H1 (cell line): ENCODE measurements around the gene IL6ST. TPM values are rescaled to one million over a fixed set of nuclear protein-coding genes. Genes with fewer than 3 reads are reported as not detected.

Experiments used
- CTCF ChIA-PET: fragments of 300-600 bp; sonication (Branson Sonifier 250); formaldehyde crosslinking; loops from one replicate; lab custom pipeline; 2021; ENCODE audit not compliant: partially characterized antibody; lab: Charles Lee
- POLR2A ChIA-PET: fragments of 300-600 bp; sonication (Branson Sonifier 250); formaldehyde crosslinking; loops from one replicate; lab custom pipeline; 2021; ENCODE audit warnings: inconsistent platforms; ENCODE audit not compliant: partially characterized antibody; lab: Charles Lee
- DNase-seq, 2 experiments: peaks; one replicate each; pipeline versions ENCODE4 v3.0.0 to v3.0.0-alpha.2; 2010 to 2022; ENCODE audit warnings: low spot score in 2 of 2, low read depth in 1 of 2, mixed read lengths in 1 of 2
- FAIRE-seq: peaks from 2 replicates; lab custom pipeline; 2011; peaks lifted over from hg19 to GRCh38; lab: Jason Lieb, UNC
- H2AFZ ChIP-seq: 2 replicates; pipeline ENCODE4 v1.8.1; 2012; ENCODE audit warnings: low read length, inconsistent platforms
- H2AK5ac ChIP-seq: 2 replicates; pipeline ENCODE4 v1.6.1; 2013; ENCODE audit warnings: low read depth, low read length
- H2BK120ac ChIP-seq: replicated peaks from 2 replicates; pipeline ENCODE3; 2013; ENCODE audit warnings: low read depth, low read length, inconsistent platforms
- H2BK12ac ChIP-seq: 2 replicates; pipeline ENCODE4 v1.6.1; 2013; ENCODE audit warnings: low read depth, low read length
- H2BK15ac ChIP-seq: 2 replicates; pipeline ENCODE4 v1.6.1; 2013; ENCODE audit warnings: low read length
- H2BK20ac ChIP-seq: 2 replicates; pipeline ENCODE4 v1.6.1; 2013; ENCODE audit warnings: low read length
- H2BK5ac ChIP-seq: 2 replicates; pipeline ENCODE4 v1.6.1; 2013; ENCODE audit warnings: low read depth, low read length
- H3K14ac ChIP-seq: 2 replicates; pipeline ENCODE4 v1.6.1; 2013; ENCODE audit warnings: inconsistent platforms; ENCODE audit not compliant: insufficient read length
- H3K18ac ChIP-seq: 2 replicates; pipeline ENCODE4 v1.6.1; 2013; ENCODE audit warnings: low read length; ENCODE audit errors: extremely low read depth
- H3K23ac ChIP-seq: 2 replicates; pipeline ENCODE4 v1.6.1; 2013; ENCODE audit warnings: inconsistent platforms; ENCODE audit not compliant: insufficient read length
- H3K23me2 ChIP-seq: 2 replicates; pipeline ENCODE4 v1.6.1; 2013; ENCODE audit warnings: low read depth, low read length
- H3K27ac ChIP-seq: 2 replicates; pipeline ENCODE4 v1.6.1; 2011; ENCODE audit warnings: low read depth, low read length, inconsistent platforms
- H3K27me3 ChIP-seq, 4 experiments: replicated peaks in 1 of 4; 1 replicate in 1 of 4; 2 replicates in 3 of 4; pipeline versions ENCODE4 v1.6.1 to v1.8.1; 2011 to 2013; ENCODE audit warnings: low read length in 3 of 4, mild to moderate bottlenecking in 3 of 4, inconsistent platforms in 2 of 4, mixed read lengths in 2 of 4, moderate library complexity in 1 of 4; ENCODE audit not compliant: control insufficient read depth in 3 of 4, insufficient read depth in 3 of 4; ENCODE audit errors: extremely low read depth in 1 of 4
- H3K36me3 ChIP-seq, 4 experiments: 2 replicates each; pipeline versions ENCODE4 v1.6.1 to v1.8.1; 2011 to 2013; ENCODE audit warnings: mild to moderate bottlenecking in 4 of 4, low read length in 3 of 4, moderate library complexity in 2 of 4, control low read depth in 1 of 4, inconsistent platforms in 1 of 4; ENCODE audit not compliant: insufficient read depth in 4 of 4, control insufficient read depth in 2 of 4
- H3K4ac ChIP-seq: replicated peaks from 2 replicates; pipeline ENCODE3; 2013; ENCODE audit warnings: low read length, low read depth, mixed read lengths, inconsistent platforms; ENCODE audit not compliant: insufficient read length
- H3K4me1 ChIP-seq, 4 experiments: replicated peaks in 1 of 4; 1 replicate in 1 of 4; 2 replicates in 3 of 4; pipeline versions ENCODE4 v1.6.1 to v1.8.1; 2011 to 2013; ENCODE audit warnings: low read length in 3 of 4, inconsistent platforms in 2 of 4, mixed read lengths in 1 of 4; ENCODE audit not compliant: insufficient read depth in 4 of 4, control insufficient read depth in 3 of 4
- H3K4me2 ChIP-seq, 2 experiments: 2 replicates each; pipeline versions ENCODE4 v1.6.1 to v1.8.1; 2011 to 2013; ENCODE audit warnings: low read depth in 2 of 2, low read length in 2 of 2, control low read depth in 1 of 2, inconsistent platforms in 1 of 2, mild to moderate bottlenecking in 1 of 2; ENCODE audit not compliant: insufficient read depth in 1 of 2
- H3K4me3 ChIP-seq, 4 experiments: fragments of 200-600, 300-600 bp in 1 of 4; sonication (generic), shearing (Covaris generic), sonication (Bioruptor Twin) in 1 of 4; 2 replicates each; pipeline versions ENCODE4 v1.5.1 to v1.8.1; 2011 to 2016; ENCODE audit warnings: low read length in 4 of 4, low read depth in 3 of 4, control low read depth in 2 of 4, inconsistent platforms in 2 of 4, mild to moderate bottlenecking in 2 of 4, mixed read lengths in 1 of 4, moderate library complexity in 1 of 4; ENCODE audit not compliant: insufficient read depth in 2 of 4; ENCODE audit errors: extremely low read depth in 1 of 4
- H3K56ac ChIP-seq: replicated peaks from 2 replicates; pipeline ENCODE3; 2013; ENCODE audit warnings: low read depth, mild to moderate bottlenecking, mixed read lengths, low read length, inconsistent platforms; ENCODE audit not compliant: insufficient read length
- H3K79me1 ChIP-seq: 2 replicates; pipeline ENCODE4 v1.6.1; 2013; ENCODE audit warnings: low read depth, low read length, control low read depth
- H3K79me2 ChIP-seq, 2 experiments: 2 replicates each; pipeline versions ENCODE4 v1.6.1 to v1.8.1; 2012 to 2013; ENCODE audit warnings: low read length in 2 of 2, mild to moderate bottlenecking in 2 of 2, inconsistent platforms in 1 of 2; ENCODE audit not compliant: insufficient read depth in 2 of 2, control insufficient read depth in 1 of 2
- H3K9ac ChIP-seq, 4 experiments: replicated peaks in 1 of 4; 1 replicate in 1 of 4; 2 replicates in 3 of 4; pipeline versions ENCODE4 v1.6.1 to v1.8.1; 2011 to 2013; ENCODE audit warnings: low read depth in 3 of 4, low read length in 3 of 4, control low read depth in 2 of 4, mild to moderate bottlenecking in 2 of 4, moderate library complexity in 2 of 4, inconsistent platforms in 1 of 4; ENCODE audit errors: extremely low read depth in 1 of 4
- H3K9me3 ChIP-seq, 2 experiments: 2 replicates each; pipeline versions ENCODE4 v1.6.1 to v1.8.1; 2012 to 2013; ENCODE audit warnings: mild to moderate bottlenecking in 2 of 2, moderate library complexity in 2 of 2, control low read depth in 1 of 2, inconsistent platforms in 1 of 2, low read depth in 1 of 2, low read length in 1 of 2, mixed read lengths in 1 of 2; ENCODE audit not compliant: insufficient read depth in 2 of 2
- H4K20me1 ChIP-seq, 2 experiments: replicated peaks in 1 of 2; 2 replicates each; pipeline versions ENCODE3 to v1.8.1; 2011 to 2013; ENCODE audit warnings: inconsistent platforms in 2 of 2, low read length in 2 of 2, mild to moderate bottlenecking in 1 of 2; ENCODE audit not compliant: insufficient read depth in 2 of 2, control insufficient read depth in 1 of 2
- H4K5ac ChIP-seq: 2 replicates; pipeline ENCODE4 v1.6.1; 2013; ENCODE audit warnings: low read length, low read depth, mixed read lengths, inconsistent platforms; ENCODE audit not compliant: insufficient read length
- H4K8ac ChIP-seq: 2 replicates; pipeline ENCODE4 v1.8.0; 2013; ENCODE audit warnings: mild to moderate bottlenecking, moderate library complexity, low read length, inconsistent platforms; ENCODE audit not compliant: insufficient read depth; ENCODE audit errors: extremely low read depth
- H4K91ac ChIP-seq: replicated peaks from 2 replicates; pipeline ENCODE3; 2013; ENCODE audit warnings: low read length, mixed read lengths, inconsistent platforms; ENCODE audit not compliant: insufficient read length
- BACH1 ChIP-seq: IDR thresholded peaks from 2 replicates; pipeline ENCODE4 v1.6.1; 2012; ENCODE audit warnings: low read length, improper control_type of control experiment
- CBX8 ChIP-seq: fragments of 300-800, 300-1000 bp; sonication (generic); IDR thresholded peaks from 2 replicates; pipeline ENCODE4 v1.7.1; 2016; ENCODE audit warnings: low read depth, low read length, borderline replicate concordance
- CREB1 ChIP-seq: IDR thresholded peaks from 2 replicates; pipeline ENCODE4 v1.6.1; 2012; ENCODE audit warnings: inconsistent platforms
- CTBP2 ChIP-seq: IDR thresholded peaks from 2 replicates; pipeline ENCODE4 v1.7.0; 2011; ENCODE audit warnings: borderline replicate concordance, mild to moderate bottlenecking, moderate library complexity, mixed read lengths, low read length; ENCODE audit not compliant: insufficient read depth, insufficient read length
- EGR1 ChIP-seq: IDR thresholded peaks from 2 replicates; pipeline ENCODE4 v1.6.1; 2011; ENCODE audit warnings: low read depth, low read length, borderline replicate concordance
- EP300 ChIP-seq, 2 experiments: IDR thresholded peaks; 1 replicate in 1 of 2; 2 replicates in 1 of 2; pipeline ENCODE4 v1.6.1; 2011 to 2012; ENCODE audit warnings: low read depth in 2 of 2, low read length in 2 of 2, mild to moderate bottlenecking in 2 of 2, borderline replicate concordance in 1 of 2, inconsistent platforms in 1 of 2, moderate library complexity in 1 of 2
- KDM1A ChIP-seq: fragments of 200-600, 300-600 bp; sonication (generic); IDR thresholded peaks from 2 replicates; pipeline ENCODE4 v1.7.1; 2016; ENCODE audit warnings: mild to moderate bottlenecking, low read length, borderline replicate concordance
- KDM5A ChIP-seq: fragments of 200-600 bp; IDR thresholded peaks from 2 replicates; pipeline ENCODE4 v1.7.1; 2012; ENCODE audit warnings: mild to moderate bottlenecking, low read length, inconsistent platforms, mixed read lengths
- RNF2 ChIP-seq: fragments of 200-900, 300-1000 bp; sonication (generic); IDR thresholded peaks from 2 replicates; pipeline ENCODE4 v1.7.1; 2016; ENCODE audit warnings: borderline replicate concordance, low read depth, mild to moderate bottlenecking, antibody characterized with exemption, low read length; ENCODE audit not compliant: poor library complexity, severe bottlenecking; ENCODE audit errors: missing control alignments
- SP1 ChIP-seq: IDR thresholded peaks from 2 replicates; pipeline ENCODE4 v1.6.1; 2011; ENCODE audit warnings: low read depth, low read length
- TAF7 ChIP-seq: optimal IDR thresholded peaks from 2 replicates; pipeline ENCODE3; 2011; ENCODE audit warnings: low read depth, mild to moderate bottlenecking, inconsistent platforms, low read length, moderate library complexity, borderline replicate concordance
- TBP ChIP-seq: IDR thresholded peaks from 2 replicates; pipeline ENCODE4 v1.6.1; 2011; ENCODE audit warnings: low read depth, low read length, improper control_type of control experiment
- YY1 ChIP-seq: IDR thresholded peaks from 2 replicates; pipeline ENCODE4 v1.6.1; 2011; ENCODE audit warnings: low read depth, mild to moderate bottlenecking, low read length
- WGBS, 2 experiments: shearing (Covaris generic) in 1 of 2; methylation state at CpG; one replicate each; pipeline versions ENCODE4 v1.1.6 to v1.1.7; 2013 to 2015; ENCODE audit warnings: low lambda C conversion rate in 2 of 2, mixed read lengths in 2 of 2, inconsistent platforms in 1 of 2, low coverage in 1 of 2, missing lambda C conversion rate in 1 of 2; ENCODE audit not compliant: insufficient replicate concordance in 2 of 2, insufficient coverage in 1 of 2, insufficient read length in 1 of 2; ENCODE audit errors: extremely low coverage in 1 of 2, missing lambda C conversion rate in 1 of 2; 5-methylcytosine and 5-hydroxymethylcytosine counted together
- polyA plus RNA-seq, 7 experiments: library from polyadenylated mRNA; depleted of rRNA in 3 of 7; stranded (reverse) in 5 of 7; unstranded in 2 of 7; fragments of >200 nt in 5 of 7; fragments of 200-250 nt in 2 of 7; gene quantifications; 1 replicate in 5 of 7; 2 replicates in 1 of 7; 4 replicates in 1 of 7; pipeline versions ENCODE4 v1.2.1 to v1.2.3, GENCODE V29; 2011 to 2013; ENCODE audit warnings: missing spikeins in 2 of 7, mixed read lengths in 2 of 7
- total RNA-seq: library from RNA; stranded (reverse); fragmentation: NEBNext Ultra II Directional; extraction: Animal tissue kit (Norgen Biotek cat#: 25700); gene quantifications from 2 replicates; pipeline ENCODE4 v1.2.1, GENCODE V29; 2021
- TF ChIP-seq, protein P1 (sequence below): IDR thresholded peaks from 2 replicates; pipeline ENCODE4 v1.6.1; 2011; ENCODE audit warnings: low read length, improper control_type of control experiment

Gene IL6ST
- total and polyA plus RNA-seq, 2 of the 8 experiments (the other 6 are each of a cell fraction or from before 2014, with no cell fraction given), result 1.4 to 11.1 TPM

DNA sequence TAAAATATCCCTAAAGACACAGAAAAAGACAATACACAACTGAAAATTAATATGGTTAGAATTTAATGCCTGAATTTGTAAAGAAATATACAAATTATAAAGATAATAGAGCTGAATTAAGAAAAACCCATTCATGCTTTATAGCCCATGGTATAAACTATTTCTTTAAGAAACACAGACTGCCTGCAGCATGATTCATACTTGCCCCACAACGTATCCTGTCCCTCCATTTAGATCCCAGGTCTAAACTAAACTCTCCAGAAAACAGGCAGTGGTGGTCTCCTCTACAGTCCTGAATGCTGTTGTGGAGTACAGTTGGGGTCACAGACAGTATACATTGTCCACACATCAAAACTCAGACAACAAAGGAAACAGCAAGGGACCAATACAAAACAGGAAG lies 24.8 kb downstream of the IL6ST start:
- Histone ChIP-seq H3K4me1 (no peaks in the 10 kb centered on the region), H2BK15ac (no peak overlapping the region), H2BK12ac (no peak overlapping the region), H3K4me3 (no peak overlapping the region), H3K36me3 (no peaks in the 10 kb centered on the region; a peak in 1 of 8 replicates), H3K56ac (no peak overlapping the region), H3K4ac (no peak overlapping the region), H3K23me2 (no peaks in the 10 kb centered on the region), H3K18ac (no peak overlapping the region), H4K5ac (no peak overlapping the region), H2BK20ac (no peak overlapping the region), H2AFZ (no peak overlapping the region), H3K79me1 (no peaks in the 10 kb centered on the region), H3K9ac (no peak overlapping the region), H3K79me2 (no peaks in the 10 kb centered on the region), H3K27me3 (no peaks in the 10 kb centered on the region), H3K27ac (no peak overlapping the region), H4K20me1 (no peaks in the 10 kb centered on the region), H2BK5ac (no peak overlapping the region), H4K91ac (no peak overlapping the region), H3K9me3 (no peaks in the 10 kb centered on the region), H4K8ac (no peak overlapping the region), H3K14ac (no peak overlapping the region), H3K4me2 (no peak overlapping the region), H2BK120ac (no peak overlapping the region), H3K23ac (no peak overlapping the region), H2AK5ac (no peak overlapping the region)
- ChIA-PET CTCF (interaction anchor here (1.4 kb wide), 1 partner anchor 20 kb away, joined by 3 read pairs; no protein-coding TSS in a partner anchor), POLR2A (no interaction called here)
- WGBS, 2 experiments, result 91% methylated on average over 1 of the region's 1 CpG; no CpG with 5 or more reads in 1 of the 2 experiments
- DNase-seq (no peak), FAIRE-seq (no peak)
- TF ChIP-seq KDM1A, result no peak
- no peak for TF ChIP-seq CREB1
- TF ChIP-seq EGR1, result no peak
- TF ChIP-seq, protein P1, sequence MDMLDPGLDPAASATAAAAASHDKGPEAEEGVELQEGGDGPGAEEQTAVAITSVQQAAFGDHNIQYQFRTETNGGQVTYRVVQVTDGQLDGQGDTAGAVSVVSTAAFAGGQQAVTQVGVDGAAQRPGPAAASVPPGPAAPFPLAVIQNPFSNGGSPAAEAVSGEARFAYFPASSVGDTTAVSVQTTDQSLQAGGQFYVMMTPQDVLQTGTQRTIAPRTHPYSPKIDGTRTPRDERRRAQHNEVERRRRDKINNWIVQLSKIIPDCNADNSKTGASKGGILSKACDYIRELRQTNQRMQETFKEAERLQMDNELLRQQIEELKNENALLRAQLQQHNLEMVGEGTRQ, result no peak
- no peak for TF ChIP-seq CBX8
- no peak for TF ChIP-seq RNF2
- no peak for TF ChIP-seq YY1
- TF ChIP-seq CTBP2, result no peak
- TF ChIP-seq BACH1, result no peak
- TF ChIP-seq SP1, result no peak
- TF ChIP-seq TAF7, result no peak
- TF ChIP-seq TBP, result no peak
- TF ChIP-seq KDM5A, result no peak
- no peak for TF ChIP-seq EP300 (IDR thresholded peaks at IDR 0.05; ENCODE audit: borderline replicate concordance in 1 of 2, low read depth in 2 of 2, low read length in 2 of 2)
